ENCODE results near the gene EGR2.

The EGR2 gene

DNA sequence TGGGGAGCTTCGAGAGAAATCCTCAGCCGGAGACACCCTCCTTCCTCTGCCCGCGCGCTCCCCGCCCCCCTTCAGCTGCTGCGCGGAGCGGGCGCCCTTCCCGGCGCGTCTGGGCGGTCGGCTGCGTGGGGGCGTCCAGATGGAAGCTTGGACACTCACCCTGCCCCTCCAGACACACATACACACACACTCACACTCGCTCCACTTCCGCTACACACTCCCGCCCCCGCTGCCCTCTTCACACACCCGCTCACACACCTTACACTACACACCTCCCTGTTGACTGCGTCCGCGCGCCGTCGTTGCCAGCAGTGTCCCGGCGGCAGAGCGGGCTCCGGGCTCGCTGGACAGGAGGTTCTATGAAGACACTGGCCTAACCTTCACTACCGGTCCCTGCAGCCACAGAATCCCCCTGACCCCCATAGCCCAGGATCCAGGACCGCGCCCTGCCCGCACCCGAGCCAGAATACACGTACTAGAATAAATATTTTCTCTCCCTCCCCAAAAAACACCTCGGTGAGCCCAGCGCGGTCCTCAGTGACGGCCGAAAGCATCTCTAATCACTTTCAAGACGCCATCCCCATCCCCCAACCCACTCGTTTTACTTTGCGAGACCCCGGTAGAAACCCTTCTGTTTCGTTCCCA lies 1.1 kb upstream of the EGR2 start:
- Histone ChIP-seq H3K4me3 (replicated peaks; ENCODE audit: insufficient read depth, low read length) (peak overlapping the region; percentile 62), H3K27ac (replicated peaks) (no peak overlapping the region; the same call in 1 of the 2 replicates), H3K27me3 (ENCODE audit: insufficient read depth, poor library complexity, severe bottlenecking) (peaks cover 43% of the 10 kb centered on the region)
- TF ChIP-seq SPI1 (IDR thresholded peaks at IDR 0.05; ENCODE audit: borderline replicate concordance, low read depth) (no peak), POLR2AphosphoS5 (IDR thresholded peaks at IDR 0.05; ENCODE audit: low read depth) (no peak), GABPA (IDR thresholded peaks at IDR 0.05; ENCODE audit: low read depth) (no peak)
- TF ChIP-seq, protein P1, sequence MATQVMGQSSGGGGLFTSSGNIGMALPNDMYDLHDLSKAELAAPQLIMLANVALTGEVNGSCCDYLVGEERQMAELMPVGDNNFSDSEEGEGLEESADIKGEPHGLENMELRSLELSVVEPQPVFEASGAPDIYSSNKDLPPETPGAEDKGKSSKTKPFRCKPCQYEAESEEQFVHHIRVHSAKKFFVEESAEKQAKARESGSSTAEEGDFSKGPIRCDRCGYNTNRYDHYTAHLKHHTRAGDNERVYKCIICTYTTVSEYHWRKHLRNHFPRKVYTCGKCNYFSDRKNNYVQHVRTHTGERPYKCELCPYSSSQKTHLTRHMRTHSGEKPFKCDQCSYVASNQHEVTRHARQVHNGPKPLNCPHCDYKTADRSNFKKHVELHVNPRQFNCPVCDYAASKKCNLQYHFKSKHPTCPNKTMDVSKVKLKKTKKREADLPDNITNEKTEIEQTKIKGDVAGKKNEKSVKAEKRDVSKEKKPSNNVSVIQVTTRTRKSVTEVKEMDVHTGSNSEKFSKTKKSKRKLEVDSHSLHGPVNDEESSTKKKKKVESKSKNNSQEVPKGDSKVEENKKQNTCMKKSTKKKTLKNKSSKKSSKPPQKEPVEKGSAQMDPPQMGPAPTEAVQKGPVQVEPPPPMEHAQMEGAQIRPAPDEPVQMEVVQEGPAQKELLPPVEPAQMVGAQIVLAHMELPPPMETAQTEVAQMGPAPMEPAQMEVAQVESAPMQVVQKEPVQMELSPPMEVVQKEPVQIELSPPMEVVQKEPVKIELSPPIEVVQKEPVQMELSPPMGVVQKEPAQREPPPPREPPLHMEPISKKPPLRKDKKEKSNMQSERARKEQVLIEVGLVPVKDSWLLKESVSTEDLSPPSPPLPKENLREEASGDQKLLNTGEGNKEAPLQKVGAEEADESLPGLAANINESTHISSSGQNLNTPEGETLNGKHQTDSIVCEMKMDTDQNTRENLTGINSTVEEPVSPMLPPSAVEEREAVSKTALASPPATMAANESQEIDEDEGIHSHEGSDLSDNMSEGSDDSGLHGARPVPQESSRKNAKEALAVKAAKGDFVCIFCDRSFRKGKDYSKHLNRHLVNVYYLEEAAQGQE (IDR thresholded peaks at IDR 0.05; ENCODE audit: insufficient replicate concordance, low read depth): no peak
- DNase-seq (ENCODE audit: low read depth in 1 of 2, low spot score in 1 of 2): peak; percentile 23 to 45

DNA sequence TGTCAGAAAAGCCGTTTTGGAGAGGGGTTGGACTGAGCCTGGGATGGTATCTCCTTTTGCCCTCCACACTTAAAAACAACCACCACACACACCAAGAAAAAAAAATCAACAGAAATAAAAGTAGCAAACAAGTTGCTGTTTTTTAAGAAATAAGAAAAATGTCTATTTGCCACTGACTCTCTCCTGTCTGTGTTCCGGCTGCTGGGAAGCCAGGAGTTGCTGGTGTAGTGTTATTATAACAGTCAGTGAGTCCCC lies 163 bp downstream of the EGR2 start:
- Histone ChIP-seq H3K27me3 (ENCODE audit: insufficient read depth, poor library complexity, severe bottlenecking) (peaks cover 43% of the 10 kb centered on the region), H3K4me3 (replicated peaks; ENCODE audit: insufficient read depth, low read length) (peak overlapping the region; percentile 62), H3K27ac (replicated peaks) (no peak overlapping the region)
- TF ChIP-seq, protein P1 (IDR thresholded peaks at IDR 0.05; ENCODE audit: insufficient replicate concordance, low read depth): no peak
- TF ChIP-seq POLR2AphosphoS5 (IDR thresholded peaks at IDR 0.05; ENCODE audit: low read depth): no peak
- no peak for TF ChIP-seq SPI1 (IDR thresholded peaks at IDR 0.05; ENCODE audit: borderline replicate concordance, low read depth)
- TF ChIP-seq, protein P2, sequence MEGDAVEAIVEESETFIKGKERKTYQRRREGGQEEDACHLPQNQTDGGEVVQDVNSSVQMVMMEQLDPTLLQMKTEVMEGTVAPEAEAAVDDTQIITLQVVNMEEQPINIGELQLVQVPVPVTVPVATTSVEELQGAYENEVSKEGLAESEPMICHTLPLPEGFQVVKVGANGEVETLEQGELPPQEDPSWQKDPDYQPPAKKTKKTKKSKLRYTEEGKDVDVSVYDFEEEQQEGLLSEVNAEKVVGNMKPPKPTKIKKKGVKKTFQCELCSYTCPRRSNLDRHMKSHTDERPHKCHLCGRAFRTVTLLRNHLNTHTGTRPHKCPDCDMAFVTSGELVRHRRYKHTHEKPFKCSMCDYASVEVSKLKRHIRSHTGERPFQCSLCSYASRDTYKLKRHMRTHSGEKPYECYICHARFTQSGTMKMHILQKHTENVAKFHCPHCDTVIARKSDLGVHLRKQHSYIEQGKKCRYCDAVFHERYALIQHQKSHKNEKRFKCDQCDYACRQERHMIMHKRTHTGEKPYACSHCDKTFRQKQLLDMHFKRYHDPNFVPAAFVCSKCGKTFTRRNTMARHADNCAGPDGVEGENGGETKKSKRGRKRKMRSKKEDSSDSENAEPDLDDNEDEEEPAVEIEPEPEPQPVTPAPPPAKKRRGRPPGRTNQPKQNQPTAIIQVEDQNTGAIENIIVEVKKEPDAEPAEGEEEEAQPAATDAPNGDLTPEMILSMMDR (IDR thresholded peaks at IDR 0.05; ENCODE audit: insufficient read depth, low read length): no peak
- DNase-seq (ENCODE audit: low read depth in 1 of 2, low spot score in 1 of 2): no peak

DNA sequence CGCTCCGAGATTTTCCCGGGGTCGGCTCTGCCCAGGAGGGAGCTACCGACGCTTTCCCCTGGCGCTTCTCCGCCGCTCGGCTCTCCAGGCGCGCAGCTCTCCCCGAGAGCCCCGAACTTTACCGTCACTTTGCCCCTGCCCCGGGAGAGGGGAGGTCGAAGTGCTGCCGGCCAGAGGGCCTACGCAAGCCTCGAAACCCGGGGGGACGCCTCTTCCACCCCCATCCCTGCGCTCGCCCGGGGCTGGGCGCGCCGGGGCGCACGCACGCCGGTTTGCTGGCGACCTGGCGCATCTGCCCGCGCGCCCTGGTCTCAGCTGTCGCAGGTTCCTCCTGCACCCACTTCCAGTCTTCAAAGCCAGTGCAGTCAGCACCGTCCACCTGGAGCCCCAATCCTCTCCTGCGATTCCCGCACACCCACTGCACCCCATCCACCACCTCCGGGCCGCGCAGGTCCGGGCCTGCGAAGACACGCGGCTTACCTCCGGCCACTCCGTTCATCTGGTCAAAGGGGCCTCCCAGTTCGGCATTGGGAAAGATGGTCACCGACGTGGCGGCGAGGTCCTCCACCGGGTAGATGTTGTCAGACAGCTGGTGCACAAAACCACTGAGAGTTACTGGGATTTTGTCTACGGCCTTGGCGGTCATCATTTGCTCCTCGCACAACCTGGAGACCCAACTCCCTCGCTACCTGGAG lies 638 bp downstream of the EGR2 start:
- Histone ChIP-seq H3K27me3 (ENCODE audit: insufficient read depth, poor library complexity, severe bottlenecking) (peaks cover 41% of the 10 kb centered on the region), H3K4me3 (replicated peaks; ENCODE audit: insufficient read depth, low read length) (peak overlapping the region; percentile 62), H3K27ac (replicated peaks) (no peak overlapping the region)
- no peak for DNase-seq (ENCODE audit: low read depth in 1 of 2, low spot score in 1 of 2)
- TF ChIP-seq, protein P2 (IDR thresholded peaks at IDR 0.05; ENCODE audit: insufficient read depth, low read length): no peak
- TF ChIP-seq GABPA (IDR thresholded peaks at IDR 0.05; ENCODE audit: low read depth) (no peak), SPI1 (IDR thresholded peaks at IDR 0.05; ENCODE audit: borderline replicate concordance, low read depth) (no peak), POLR2AphosphoS5 (IDR thresholded peaks at IDR 0.05; ENCODE audit: low read depth) (no peak)
- TF ChIP-seq, protein P1 (IDR thresholded peaks at IDR 0.05; ENCODE audit: insufficient replicate concordance, low read depth): no peak
